ENCODE results near the gene LRCH1. TPM values are rescaled to one million over a fixed set of nuclear protein-coding genes. Genes with fewer than 3 reads are reported as not detected.

The LRCH1 gene
- total RNA-seq, 1 experiment from 2014 or later, result 27.0 TPM

GRCh38 chr13:46801858-46802257 is 248.9 kb downstream of the LRCH1 start:
- POLR2A ChIA-PET, result no interaction called here
- intact Hi-C loops (cut with micrococcal nuclease; ENCODE audit: unreplicated experiment), result no loop called here
- H3K36me3 ChIP-seq (ENCODE audit: control insufficient read depth, insufficient read depth, low read length), result no peaks in the 10 kb centered on the region
- Mint-ChIP-seq H3K27ac (ENCODE audit: unreplicated experiment) (no peak overlapping the region), H3K27me3 (ENCODE audit: insufficient read depth, unreplicated experiment) (peaks cover 3% of the 10 kb centered on the region), H3K9me3 (ENCODE audit: unreplicated experiment) (no peaks in the 10 kb centered on the region), H3K36me3 (ENCODE audit: insufficient read depth, unreplicated experiment) (peaks cover 10% of the 10 kb centered on the region), H3K4me3 (ENCODE audit: unreplicated experiment) (no peak overlapping the region), H3K4me1 (ENCODE audit: low read depth, unreplicated experiment) (no peaks in the 10 kb centered on the region)
- no peaks in the 10 kb centered on the region for H3K9me3 ChIP-seq
- CTCF ChIA-PET, result no interaction called here
- no peak overlapping the region for H3K4me3 ChIP-seq (ENCODE audit: low read depth, low read length)
- H3K27me3 ChIP-seq (replicated peaks; ENCODE audit: control insufficient read depth, insufficient read depth, low read length), result no peaks in the 10 kb centered on the region
- DNase-seq, result no peak
- TF ChIP-seq, protein P1, sequence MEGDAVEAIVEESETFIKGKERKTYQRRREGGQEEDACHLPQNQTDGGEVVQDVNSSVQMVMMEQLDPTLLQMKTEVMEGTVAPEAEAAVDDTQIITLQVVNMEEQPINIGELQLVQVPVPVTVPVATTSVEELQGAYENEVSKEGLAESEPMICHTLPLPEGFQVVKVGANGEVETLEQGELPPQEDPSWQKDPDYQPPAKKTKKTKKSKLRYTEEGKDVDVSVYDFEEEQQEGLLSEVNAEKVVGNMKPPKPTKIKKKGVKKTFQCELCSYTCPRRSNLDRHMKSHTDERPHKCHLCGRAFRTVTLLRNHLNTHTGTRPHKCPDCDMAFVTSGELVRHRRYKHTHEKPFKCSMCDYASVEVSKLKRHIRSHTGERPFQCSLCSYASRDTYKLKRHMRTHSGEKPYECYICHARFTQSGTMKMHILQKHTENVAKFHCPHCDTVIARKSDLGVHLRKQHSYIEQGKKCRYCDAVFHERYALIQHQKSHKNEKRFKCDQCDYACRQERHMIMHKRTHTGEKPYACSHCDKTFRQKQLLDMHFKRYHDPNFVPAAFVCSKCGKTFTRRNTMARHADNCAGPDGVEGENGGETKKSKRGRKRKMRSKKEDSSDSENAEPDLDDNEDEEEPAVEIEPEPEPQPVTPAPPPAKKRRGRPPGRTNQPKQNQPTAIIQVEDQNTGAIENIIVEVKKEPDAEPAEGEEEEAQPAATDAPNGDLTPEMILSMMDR (IDR thresholded peaks at IDR 0.05; ENCODE audit: insufficient read depth in 1 of 2, low read depth in 1 of 2, low read length in 1 of 2, severe bottlenecking in 1 of 2, unreplicated experiment in 1 of 2), result no peak
- BruUV-seq (replicated peaks), result no TSS peak
- peaks cover 12% of the 10 kb centered on the region for H3K4me1 ChIP-seq

Other genes starting within 250 kb of the LRCH1 start
- 14.0 and 16.0 TPM in 2 replicates for gene RUBCNL, start 165.9 kb upstream of the LRCH1 start, total RNA-seq (2022)
- 118 and 119 TPM in 2 replicates for gene ESD, start 244.0 kb downstream of the LRCH1 start, total RNA-seq (2022)

All from Caco-2 (cell line).